HG03159 (cell line): ENCODE data around the gene DNAH3.
"Not testable (repeated sequence)": the region's sequence is repeated elsewhere in the genome, so short reads cannot be mapped to it uniquely, and the experiment has no call there.

ENCODE experiments used
- ATAC-seq: cut with Tn5 transposase; IDR thresholded peaks from one replicate; pipeline ENCODE4 v1.9.1; 2021; ENCODE audit warnings: mild to moderate bottlenecking, moderate library complexity; ENCODE audit not compliant: unreplicated experiment

The DNAH3 gene

DNA sequence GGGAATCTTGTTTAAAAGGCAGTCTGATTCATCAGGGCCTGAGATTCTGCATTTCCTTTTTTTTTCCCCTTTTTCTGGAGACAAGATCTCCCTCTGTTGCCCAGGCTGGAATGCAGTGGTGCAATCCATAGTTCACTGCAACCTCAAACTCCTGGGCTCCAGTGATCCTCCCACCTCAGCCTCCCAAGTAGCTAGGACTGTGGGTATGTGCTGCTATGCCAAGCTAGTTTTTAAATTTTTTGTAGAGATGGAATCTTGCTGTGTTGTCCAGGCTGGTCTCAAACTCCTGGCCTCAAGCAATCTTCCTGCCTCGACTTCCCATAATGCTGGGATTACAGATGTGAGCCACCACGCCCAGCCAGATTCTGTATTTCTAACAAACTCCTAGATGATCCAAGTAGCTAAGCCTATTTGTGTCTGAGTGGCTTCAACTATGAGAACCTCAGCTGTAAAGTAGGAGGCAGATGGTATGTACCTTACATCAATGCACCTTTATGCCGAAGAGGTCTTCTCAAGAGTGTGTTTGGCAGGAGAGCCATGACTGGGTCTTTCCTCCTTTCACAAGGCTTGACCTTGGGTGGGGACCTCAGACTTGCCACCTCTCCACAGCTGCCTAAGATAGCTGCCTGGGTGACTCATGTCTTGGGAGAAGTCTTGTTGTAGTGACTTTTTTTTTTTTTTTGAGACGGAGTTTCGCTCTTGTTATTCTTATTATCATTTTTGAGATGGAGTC lies 18.8 kb upstream of the DNAH3 start:
- no peak for ATAC-seq

DNA sequence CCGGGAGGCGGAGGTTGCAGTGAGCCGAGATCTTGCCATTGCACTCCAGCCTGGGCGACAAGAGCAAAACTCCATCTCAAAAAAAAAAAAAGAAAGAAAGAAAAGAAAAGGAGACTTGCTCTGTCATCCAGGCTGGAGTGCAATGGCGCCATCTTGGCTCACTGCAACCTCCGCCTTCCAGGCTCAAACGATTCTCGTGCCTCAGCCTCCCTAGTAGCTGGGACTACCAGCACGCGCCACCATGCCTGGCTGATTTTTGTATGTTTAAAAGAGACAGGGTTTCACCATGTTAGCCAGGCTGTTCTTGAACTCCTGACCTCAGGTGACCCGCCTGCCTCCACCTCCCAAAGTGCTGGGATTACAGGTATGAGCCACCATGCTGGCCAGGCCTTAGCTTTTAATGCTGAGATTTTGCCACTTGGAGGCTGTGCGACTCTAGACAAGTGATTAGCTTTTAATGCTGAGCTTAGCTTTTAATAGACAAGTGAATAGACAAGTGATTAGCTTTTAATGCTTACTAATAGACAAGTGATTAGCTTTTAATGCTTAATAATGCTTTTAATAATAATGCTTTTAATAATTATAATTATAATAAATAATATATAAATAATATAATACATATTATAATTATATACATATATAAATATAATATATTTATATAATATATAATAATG lies 17.4 kb upstream of the DNAH3 start:
- no peak for ATAC-seq

DNA sequence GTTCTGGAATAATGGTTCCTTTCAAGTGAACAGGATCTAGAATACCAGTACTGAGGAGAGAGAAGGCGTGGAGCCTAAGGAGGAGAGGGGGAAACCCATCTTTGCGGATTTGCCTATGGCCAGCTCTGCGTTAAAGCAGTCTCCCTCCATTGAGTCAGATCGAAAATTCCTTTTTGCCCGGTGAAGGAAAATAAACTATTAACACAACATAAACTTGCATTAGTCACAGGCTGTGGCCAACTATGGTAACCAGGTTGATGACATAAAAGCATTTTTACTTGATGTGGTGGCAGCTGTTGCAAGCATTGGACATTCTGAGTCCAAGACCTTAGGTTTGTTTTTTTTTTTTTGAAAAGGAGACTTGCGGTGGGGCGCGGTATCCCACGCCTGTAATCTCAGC lies 16.7 kb upstream of the DNAH3 start:
- no peak for ATAC-seq

DNA sequence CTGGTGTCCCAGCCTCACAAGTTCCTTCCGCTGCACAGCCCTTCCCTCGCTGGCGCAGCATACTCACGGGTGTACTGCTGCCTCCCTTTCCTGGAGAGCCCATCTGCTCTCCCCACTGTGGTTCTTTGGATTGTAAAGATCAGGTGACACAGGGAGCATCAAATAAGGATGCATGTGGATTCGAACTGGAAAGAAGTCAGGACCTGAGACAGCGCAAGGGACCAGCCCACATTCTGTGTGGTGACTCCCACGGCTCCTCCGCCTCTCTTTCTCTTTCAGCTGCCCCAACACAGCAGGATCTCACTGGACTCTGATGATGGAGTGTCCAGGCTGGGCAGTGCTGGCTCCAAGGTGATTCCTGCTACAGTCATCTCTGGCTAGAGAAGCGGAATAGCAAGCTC lies 15.9 kb upstream of the DNAH3 start:
- no peak for ATAC-seq

DNA sequence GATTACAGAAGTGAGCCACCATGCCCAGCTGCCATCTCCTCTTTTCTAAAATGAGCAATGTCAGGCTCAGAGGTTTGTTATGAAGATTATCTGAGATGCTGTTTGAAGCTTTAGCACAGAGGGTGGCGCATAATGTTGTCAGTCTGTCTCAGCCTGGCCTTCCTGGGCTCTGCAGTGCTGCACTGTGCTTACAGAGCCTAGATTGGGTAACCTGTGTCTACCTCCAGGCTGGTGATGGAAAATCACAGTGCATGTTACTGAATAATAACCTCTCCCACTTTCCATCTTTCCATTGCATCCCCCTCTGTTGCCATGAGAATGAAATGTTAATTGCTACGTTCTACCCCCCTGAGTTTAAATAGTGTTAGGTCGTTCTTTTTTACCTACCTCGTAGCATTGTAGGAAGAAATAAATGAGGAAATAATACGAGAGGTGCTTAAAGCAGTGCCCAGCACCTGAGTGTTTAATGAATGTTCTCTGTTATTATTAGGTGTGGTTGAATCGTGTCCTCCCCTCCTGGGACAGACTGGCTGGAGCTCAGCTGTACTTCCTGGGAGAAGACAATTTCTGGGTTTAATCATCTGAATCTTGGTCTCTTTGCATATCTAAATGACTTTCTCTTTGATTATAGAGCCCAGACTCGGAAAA lies 14.0 kb upstream of the DNAH3 start:
- no peak for ATAC-seq

DNA sequence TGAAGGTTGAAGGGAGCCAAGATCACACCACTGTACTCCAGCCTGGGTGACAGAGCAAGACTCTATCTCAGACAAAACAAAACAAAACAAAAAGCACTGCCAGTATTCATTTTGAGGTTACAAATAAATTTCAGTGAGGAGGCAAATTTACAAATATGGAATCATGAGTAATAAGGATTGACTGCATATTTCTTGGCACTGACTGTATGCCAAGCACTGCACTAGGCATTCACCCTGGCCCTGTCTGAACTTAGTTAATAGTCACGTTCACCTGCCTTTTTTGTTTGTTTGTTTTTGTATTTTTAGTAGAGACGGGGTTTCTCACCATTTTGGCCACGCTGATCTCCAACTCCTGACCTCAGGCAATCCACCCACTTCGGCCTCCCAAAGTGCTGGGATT lies 12.9 kb upstream of the DNAH3 start:
- no peak for ATAC-seq

DNA sequence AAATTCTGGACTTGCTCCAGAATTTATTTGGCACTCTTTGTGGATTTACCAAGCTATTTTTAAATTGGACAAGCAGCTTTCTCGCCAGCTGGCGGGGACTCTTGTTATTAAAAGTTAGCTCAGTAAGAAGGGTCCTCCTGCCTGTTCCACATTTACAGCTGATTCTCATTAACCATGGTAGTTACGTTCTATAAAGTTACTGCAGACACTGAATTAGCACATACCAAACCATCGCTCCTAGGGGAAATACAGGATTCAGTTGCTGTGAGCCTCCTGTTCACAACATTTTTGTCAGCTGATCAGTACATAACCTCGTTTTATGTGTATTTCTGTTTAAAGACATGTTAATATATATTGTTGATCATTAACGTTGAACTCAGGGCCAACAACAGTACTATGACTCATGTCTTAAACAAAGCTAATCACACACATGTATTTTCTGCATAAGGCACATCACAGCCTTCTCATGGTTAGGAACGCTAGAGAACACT lies 12.1 kb upstream of the DNAH3 start:
- no peak for ATAC-seq

DNA sequence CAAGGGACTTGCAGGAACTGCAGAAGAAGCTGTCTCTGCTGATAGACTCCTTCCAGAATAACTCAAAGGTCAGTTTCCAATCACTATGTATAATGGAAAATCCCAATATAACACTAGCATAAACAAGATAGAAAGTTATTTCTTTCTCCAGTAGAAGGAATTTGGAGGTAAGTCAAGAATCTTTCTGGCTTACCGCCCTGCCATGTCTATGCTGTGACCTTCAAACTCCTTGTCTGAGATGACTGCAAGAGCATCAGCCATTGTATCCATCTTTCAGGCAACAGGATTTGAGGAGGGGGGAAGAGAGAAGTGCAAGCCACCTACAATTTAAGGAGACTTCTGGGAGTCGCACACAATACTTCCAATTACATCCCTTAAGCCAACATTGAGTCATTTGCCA lies 10.6 kb upstream of the DNAH3 start:
- no peak for ATAC-seq

DNA sequence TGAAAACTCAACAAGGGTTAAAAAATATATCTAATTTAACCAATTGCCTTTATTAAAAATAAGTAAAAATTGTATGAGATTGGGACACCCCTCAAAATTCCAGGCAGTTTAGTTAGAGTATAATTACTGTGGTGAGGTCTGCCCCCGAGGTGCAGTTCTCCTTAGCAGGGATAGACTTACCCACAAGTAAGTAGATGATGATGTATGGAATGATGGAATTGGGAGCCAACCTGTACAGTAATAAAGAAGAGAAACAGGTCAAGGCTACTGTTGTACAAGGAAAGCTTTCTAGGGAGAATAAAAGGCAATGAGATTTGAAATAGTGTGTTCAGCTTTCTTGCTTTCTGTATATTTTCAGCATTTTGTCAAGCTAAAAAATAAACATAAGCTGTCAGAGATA lies 9.6 kb upstream of the DNAH3 start:
- ATAC-seq = no peak

DNA sequence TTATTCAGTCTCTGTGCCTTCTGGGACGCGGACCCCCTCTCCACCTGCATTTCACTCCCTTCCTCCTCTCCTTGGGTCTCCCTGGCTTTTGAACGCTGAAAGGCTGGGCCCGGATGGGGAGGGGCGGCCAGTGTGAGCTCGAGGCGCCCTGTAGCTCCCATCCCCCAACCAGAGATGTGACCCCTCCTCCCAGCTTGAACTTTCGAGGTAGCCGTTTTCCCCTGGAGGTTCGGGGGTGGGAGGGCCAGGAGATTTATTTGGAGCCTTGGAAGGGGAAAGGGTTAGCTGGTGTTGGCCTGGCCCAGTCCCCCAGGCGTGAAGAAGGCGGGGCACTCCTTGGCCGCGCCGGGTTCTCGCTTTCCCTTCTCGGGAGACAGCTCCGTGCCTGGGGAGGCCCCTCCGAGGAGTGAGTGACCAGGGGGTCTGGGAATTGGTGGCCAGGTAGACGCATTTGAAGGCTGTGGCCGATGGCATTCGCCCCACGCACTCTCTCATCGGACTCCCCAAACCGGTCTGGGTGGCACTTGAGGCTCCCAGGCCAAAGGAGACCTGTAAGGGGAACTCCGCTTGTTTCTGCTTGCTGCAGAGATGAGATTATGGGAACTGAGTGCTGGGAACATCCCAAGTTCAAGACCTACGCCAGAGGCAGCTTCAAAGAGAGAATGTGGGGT lies 8.8 kb upstream of the DNAH3 start:
- ATAC-seq = no peak

DNA sequence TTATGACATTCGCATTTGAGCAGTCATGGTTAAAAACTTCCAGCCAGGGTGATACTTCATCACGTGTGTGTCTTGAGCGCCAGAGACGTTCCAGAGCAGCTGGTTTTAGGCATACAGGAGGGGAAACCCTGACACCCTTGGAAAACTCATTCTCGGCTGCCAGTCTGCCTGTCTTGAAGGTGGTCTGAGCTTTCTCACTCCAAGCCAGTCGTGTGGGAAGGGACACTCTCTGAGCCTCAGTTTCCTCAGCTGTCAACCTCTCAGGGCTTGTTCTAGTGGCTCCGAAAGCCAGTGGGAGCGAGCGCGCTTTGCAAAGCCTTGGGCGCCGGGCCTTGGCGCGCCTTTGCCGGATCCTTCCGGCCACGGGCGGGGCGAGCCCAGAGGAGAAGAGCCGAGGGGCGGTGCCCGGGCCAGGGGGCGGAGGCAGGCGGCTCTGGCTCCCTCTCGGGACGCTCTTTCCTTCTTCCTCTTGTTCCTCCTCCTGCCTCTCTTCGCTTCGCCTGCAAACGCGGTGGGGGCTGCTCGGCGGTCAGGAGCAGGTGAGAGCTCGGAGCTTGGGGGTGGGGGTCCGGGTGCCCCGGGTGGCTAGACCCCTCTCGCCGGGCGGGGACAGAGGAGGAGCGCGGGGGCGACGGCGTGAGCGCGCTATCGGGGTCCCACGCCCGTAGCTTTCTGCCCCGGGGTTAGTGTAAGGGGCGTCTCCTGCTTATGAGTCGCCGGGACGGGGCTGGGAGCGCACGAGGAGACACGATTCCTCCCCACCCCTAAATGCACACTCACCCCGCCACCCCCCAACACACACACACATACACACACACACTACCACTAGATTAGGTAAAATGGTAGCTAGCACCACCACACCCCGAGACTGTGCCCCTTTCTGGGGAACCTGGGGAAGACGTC lies 7.8 kb upstream of the DNAH3 start, which contains the start of gene LDAF1:
TSS of gene LDAF1 (plus strand) at position 467 of the 903 bp plus-strand sequence. CDS start 2,509 bp downstream, outside the sequence.
- peak; percentile 85 for ATAC-seq

DNA sequence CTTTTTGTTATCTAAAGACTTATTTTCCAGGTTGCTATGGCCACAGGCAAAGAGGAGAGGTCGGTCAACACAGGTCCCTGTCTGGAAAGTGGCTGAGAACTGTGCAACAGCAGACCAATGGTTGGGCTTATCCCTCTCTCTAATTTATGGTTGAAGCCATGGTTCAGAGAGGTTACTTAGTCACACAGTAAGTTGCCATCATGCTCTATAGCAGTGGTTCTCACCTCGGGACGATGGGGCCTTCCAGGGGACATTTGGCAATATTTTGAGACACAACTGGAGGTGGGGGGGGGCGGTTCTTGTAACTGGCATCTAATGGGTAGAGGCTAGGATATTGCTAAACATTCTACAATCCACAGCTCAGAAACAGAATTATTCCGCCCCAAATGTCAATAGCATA lies 7.0 kb upstream of the DNAH3 start:
- ATAC-seq = no peak

DNA sequence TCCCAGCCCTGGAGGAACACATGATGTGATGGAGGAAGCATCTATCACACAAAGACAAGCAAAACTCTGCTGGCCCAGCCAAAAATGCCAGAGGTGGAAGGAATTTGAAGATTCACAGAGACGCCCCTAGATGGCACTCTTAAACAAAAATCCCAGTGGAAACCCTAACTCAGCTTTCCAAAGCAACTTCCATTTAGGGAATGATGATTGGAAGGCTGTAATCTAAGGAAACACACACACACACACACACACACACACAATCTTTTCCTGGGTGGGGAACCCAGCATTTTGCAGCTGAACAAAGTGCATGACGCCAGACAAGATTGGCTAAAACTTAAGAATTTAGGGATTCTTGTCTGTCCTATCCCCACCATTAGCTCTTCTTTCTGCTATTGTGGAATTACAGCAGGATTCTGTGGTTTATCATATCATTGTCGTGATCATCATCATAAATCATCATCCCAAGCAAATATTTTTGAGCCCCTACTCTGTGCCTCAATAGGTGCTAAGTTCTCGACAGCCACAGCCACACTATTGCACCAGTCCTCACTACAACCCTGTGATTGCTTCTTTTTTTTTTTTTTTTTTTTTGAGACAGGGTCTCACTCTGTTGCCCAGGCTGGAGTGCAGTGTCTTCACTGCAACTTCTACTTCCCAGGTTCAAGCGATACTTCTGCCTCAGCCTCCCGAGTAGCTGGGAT lies 6.3 kb upstream of the DNAH3 start:
- ATAC-seq = no peak

DNA sequence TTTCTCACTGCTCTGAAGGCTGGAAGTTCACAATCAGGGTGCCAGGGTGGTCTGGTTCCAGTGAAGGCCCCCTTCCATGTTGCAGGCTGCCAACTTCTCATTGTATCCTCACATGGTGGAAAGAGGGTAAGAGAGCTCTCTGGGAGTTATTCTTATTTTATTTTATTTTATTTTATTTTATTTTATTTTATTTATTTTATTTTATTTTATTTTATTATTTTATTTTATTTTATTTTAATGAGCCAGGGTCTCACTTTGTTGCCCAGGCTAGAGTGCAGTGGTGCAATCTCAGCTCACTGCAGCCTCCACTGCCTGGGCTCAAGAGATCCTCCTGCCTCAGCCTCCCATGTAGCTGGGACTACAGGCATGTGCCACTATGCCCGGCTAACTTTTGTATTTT lies 5.4 kb upstream of the DNAH3 start:
- not testable (repeated sequence) for ATAC-seq

DNA sequence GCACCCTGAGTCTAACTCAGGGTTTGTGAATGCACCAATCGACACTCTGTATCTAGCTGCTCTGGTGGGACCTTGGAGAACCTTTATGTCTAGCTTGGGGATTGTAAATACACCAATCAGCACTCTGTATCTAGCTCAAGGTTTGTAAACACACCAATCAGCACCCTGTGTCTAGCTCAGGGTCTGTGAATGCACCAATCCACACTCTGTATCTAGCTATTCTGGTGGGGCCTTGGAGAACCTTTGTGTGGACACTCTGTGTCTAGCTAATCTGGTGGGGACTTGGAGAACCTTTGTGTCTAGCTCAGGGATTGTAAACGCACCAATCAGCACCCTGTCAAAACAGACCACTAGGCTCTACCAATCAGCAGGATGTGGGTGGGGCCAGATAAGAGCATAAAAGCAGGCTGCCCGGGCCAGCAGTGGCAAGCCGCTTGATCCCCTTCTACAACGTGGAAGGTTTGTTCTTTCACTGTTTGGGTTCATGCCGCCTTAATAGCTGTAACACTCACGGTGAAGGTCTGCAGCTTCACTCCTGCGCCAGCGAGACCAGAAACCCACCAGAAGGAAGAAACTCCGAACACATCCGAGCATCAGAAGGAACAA lies 2.6 kb upstream of the DNAH3 start:
- not testable (repeated sequence) for ATAC-seq

DNA sequence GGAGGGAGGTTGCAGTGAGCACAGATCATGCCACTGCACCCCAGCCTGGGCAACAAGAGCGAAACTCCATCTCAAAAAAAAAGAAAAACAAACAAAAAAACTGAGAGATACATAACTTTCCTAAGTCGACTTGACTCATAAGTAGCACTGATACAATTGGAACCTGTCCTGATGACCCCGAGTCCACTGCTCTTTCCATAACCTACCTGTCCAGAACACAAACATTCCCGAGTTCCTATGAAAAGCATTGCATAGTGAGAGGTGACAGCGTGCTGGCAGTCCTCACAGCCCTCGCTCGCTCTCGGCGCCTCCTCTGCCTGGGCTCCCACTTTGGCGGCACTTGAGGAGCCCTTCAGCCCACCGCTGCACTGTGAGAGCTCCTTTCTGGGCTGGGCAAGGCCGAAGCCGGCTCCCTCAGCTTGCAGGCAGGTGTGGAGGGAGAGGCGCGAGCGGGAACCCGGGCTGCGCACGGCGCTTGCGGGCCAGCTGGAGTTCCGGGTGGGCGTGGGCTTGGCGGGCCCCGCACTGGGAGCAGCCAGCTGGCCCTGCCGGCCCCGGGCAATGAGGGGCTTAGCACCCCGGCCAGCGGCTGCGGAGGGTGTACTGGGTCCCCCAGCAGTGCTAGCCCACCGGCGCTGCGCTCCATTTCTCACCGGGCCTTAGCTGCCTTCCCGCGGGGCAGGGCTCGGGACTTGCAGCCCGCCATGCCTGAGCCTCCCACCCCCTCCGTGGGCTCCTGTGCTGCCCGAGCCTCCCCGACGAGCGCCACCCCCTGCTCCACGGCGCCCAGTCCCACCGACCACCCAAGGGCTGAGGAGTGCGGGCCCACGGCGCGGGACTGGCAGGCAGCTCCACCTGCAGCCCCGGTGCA lies 1.7 kb upstream of the DNAH3 start:
- ATAC-seq = not testable (repeated sequence)

DNA sequence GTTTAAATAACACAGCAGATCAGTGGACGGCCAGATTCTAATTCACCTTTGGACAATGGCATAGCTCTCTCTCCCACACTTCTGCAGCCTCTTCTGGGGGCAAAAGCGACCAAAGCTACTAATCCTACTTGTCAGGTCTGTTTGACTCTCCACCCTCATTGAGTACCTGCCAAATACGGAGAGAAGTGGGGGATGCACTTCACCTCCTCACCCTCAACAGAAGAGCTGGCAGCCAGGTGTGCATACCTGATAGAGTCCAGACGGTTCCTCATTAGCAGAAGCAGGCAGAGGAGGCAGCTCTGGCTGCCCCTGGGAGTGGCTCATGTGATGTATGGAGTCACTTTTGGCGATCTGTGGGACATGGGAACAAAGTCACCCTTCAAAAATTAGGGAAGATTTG lies 4.9 kb downstream of the DNAH3 start:
- ATAC-seq = no peak

DNA sequence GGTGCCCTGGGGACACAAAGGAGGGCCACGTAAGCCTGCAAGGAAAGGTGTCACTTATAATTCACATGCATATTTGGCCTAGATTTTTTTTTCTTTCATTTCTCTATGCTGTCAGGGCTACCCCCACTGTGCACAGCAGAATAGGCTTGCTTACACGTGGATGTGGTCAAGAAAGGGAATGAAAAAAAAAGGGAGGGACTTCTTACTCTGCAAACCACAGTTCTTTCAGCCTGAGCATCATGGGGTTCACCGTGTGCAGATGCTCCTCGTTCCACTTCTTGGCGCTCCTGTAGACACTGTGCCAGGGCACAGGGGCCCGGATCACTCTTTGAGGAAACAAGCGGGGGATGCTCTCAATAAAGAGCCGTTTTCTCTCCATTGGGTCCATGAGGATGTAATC lies 16.6 kb downstream of the DNAH3 start:
- no peak for ATAC-seq
